ENCODE measurements around the gene C5orf46.
A peak's percentile ranks its signal among the peaks of the same experiment; 100 is the strongest.
"Not testable (repeated sequence)": the region's sequence is repeated elsewhere in the genome, so short reads cannot be mapped to it uniquely, and the experiment has no call there.

Gene C5orf46

DNA sequence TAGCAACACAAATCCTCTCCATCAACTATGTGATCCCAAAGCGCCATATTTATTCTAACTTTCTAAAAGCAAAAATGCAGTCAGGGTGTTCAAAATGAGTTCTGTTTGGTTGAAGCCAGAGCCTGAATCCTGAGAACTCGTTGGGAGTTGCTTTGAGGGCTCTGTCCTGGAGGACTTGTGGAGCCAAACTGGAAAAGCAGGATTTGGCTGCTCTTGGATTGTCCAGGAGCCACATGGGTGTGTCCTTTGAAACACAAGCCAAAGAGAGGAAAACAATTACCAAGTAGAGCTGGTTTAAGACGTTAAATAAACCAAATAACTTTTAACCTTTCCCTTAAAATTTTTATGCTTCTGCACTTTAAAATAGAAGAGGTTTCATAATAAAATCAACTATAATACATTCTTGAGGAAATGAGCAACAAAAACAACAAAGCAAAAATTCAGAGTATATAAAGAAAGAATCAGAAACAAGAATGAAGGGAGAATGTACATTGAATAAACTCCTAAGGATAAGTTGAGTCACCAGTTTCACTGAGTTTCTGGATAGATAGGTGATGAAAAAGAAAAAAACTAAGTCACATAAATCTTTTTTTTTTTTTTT, 13.5 kb downstream of the C5orf46 start:
- DNase-seq = no peak

DNA sequence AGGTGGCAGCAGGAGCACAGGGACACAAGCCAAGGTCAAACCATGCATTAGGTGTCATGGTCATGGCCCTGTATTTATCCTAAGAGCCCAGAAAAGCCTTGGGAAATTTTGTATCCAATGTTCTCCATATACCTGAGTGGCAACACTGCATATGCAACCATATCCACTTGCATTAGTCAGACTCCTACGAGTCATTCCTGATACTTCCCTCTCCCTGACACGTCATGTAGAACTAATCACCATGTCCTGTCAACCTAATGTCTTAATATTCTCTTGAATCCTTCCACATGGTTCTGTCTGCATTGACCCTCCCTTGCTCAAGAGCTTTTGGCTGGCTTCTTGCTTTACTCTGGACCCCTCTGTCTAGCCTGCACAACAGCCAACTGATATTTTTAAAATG, 18.4 kb downstream of the C5orf46 start:
- no peak for DNase-seq

DNA sequence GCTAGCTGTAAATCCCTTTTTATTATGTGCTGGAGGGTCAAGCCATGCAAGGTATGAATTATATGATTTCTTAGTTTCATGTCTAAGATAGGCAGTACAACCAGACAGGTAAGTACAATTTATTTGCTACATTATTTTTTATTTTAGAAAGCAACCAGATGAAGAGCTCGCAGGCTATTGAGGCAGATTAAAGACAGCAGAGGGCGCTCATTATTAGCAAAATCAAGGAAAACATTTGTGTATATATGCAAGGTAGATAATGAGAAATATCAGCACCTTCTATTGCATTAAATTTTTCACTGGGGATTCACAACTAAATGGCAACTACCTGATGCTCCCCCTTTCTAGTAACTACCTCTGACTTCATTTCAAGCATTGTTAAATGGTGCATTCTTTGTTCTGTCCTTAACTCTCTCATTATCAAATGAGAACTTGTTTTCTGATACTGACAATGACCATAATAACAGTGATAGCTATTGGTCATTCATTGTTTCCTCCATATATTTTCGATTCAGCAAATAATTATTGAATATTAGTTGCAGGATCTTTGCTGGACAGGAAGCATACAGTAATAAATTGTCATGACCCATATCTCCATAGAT, 19.2 kb downstream of the C5orf46 start:
- peak; percentile 5 to 25 for DNase-seq

DNA sequence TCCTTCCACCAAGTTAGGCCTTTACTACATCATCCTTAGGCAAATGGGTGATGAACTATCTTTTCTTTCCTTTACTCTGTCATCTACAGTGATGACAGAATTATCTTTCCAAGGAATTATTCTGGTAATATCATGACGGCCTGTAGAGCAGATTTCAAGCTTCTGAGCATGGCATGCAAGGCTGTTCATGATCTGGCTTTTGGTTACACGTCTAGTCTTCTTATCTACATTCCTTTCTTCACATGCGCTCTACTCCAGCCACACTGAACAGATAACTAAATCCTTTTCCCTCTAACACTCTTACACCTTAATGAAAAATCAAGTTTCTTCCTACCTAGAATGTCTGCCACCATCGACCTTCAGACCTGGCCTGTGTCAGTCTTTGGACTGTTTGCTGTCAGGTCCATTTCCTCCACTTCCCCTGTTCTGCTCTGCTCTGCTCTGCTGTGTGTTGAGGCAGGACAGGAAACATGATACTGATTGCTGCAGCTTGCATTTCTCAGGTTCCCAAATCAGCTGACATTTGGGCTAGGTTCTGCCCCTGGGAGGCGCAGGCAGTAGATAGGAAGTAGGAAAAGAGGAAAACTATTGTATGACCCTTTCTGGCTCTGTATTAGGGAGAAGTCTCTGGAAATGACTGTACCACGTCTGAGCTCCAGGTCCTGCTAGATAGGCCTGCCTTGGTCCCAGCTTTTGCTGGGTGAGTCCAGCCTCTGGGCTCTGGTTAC, 23.6 kb downstream of the C5orf46 start:
- DNase-seq = no peak

DNA sequence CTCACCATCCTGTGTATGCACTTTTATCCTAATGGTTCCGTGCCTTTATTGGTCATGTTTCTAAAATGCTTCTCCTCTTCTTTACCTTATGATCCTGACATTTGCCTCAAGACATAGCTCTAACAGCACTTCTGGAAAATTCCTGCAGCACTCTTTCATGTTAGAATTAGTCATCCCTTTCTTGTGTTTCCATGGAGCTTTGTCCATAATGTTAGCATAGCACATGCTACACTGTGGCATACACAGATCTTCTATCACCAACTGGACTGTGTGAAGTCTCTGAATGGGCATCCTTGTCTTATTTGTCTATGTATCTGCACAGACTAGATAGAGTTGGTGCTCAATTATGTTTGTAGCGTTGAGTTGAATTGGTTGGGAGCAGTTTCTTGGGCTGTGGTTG, 25.9 kb downstream of the C5orf46 start:
- no peak for DNase-seq

DNA sequence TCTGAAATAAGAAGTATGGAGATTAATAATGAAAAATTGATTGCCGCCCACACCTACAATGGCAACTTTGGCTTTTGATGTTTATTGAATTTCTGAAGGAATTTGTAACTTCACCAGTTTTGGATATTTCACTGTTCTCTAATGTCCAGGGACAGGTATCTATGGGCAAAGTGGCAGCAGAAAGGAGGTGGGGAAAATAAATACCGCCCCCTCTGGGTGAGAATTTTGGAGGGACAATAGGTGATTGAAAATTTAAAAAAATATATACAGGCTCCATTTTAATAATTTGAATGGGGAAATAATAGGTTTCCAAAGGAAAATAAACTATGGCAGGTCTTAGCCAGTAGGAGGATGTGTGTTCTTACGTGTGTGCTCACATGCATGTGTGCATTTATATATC, 26.6 kb downstream of the C5orf46 start:
- DNase-seq = no peak

DNA sequence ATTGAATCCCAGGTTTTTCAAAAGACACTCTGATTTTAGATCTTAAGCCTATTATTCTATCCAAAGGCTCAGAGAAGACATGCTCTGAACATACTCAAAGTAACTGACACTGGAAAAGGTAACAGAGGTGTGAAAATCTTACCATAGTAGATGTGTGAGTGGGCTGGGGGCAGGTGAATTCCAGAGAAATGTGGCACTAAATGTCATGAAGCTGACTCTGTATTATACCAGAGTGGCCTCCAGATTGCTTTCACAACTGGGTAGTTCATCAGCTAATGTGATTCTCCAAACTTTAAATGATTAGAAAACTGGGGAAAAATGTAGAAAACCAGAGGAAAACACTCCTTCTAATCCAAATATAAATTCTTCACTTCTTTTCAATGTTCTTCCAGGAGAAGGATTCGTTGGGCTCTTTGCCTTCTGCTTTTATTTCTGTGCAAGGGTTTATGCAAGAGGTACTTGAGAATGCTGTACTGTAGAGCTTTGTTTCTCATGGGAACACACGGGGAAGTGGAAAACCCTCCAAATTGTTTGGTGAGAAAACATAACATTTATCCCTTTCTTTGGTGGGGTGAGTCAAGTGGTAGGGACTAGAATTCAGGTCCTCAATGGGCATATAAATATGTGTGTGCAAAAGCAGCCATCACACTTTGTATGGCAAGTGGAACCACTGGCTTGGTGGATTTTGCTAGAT, 28.1 kb downstream of the C5orf46 start, which contains the start of gene SCGB3A2:
SCGB3A2 (plus strand) TSS at position 646 of the 694 bp plus-strand sequence. CDS start 93 bp downstream, outside the sequence.
- no peak for DNase-seq

DNA sequence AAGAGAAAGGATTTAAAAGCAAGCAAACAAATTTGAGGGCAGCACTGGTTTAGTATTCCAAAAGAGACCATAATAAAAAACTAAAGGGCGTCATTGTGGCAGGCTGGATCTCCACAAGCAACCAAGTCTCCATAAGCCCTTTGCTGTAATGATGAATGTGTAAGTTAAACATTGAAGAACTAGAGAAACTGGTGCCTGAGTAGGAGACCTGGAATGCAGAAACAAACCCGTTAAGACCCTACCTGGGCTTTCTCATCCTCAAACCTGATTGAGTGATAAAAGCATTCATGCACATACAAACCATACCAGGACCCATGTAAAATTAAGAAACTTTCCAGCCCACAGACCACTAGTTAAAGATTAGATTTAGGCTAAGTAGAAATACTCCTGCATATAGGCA, 29.7 kb downstream of the C5orf46 start:
- DNase-seq = no peak

DNA sequence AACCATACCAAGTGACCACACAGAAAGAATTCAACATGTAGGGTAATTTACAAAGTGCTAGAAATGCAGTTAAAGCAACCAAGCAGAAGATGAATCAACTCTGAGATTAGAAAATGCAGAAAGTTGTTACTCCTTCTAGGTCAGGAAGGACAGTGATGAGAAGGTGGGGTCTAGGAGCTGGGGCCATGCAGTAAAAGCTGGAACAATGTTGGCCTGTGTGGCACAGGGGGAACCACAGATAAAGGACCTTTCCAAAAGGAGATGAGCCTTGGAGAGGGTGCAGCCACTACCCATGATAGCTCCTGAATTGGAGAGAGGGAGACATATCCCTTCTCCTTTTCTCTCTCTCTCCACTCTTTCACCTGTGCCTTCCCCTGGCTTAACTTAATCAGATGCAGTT, 30.2 kb downstream of the C5orf46 start:
- DNase-seq = no peak

DNA sequence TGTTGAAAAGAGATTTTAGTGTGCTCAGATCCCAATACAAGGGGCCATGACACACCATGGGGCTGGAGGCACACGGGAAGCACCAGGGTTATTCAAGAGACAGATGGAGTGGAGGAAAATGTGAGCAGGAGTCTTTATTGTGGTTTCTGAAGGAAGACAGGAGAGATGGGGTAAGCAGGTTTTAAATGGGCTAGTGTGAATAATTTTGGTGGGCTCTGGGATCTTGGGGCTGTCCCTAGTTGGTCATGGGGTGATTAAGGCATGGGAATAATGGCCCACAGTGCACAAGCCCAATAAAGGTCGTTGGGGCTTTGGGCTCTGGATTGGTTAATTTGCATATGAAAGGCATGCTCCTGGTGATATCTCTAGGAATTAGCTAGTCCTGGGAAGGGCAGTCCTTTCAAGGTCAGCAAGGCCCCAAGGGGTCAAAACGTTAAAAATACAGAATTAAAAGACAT, 31.4 kb downstream of the C5orf46 start:
- DNase-seq = no peak

DNA sequence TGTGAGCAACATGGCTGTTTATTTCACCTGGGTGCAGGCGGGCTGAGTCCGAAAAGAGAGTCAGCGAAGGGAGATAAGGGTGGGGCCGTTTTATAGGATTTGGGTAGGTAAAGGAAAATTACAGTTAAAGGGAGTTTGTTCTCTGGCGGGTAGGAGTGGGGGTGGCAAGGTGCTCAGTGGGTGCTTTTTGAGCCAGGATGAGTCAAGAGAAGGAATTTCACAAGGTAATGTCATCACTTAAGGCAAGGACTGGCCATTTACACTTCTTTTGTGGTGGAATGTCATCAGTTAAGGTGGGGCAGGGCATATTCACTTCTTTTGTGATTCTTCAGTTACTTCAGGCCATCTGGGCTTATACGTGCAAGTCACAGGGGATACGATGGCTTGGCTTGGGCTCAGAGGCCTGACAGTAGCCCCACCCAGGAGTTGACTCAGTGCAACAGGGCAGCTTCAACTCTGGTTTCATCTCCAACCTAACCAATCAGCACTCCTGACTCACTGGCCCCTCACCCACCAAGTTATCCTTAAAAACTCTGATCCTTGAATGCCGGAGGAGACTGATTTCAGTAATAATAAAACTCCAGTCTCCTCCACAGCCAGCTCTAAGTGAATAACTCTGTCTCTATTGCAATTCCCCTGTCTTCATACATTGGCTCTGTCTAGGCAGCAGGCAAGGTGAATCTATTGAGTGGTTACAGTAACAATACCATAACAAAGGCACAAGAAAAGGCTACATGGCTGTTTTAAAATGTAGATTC, 32.0 kb downstream of the C5orf46 start:
- not testable (repeated sequence) for DNase-seq

DNA sequence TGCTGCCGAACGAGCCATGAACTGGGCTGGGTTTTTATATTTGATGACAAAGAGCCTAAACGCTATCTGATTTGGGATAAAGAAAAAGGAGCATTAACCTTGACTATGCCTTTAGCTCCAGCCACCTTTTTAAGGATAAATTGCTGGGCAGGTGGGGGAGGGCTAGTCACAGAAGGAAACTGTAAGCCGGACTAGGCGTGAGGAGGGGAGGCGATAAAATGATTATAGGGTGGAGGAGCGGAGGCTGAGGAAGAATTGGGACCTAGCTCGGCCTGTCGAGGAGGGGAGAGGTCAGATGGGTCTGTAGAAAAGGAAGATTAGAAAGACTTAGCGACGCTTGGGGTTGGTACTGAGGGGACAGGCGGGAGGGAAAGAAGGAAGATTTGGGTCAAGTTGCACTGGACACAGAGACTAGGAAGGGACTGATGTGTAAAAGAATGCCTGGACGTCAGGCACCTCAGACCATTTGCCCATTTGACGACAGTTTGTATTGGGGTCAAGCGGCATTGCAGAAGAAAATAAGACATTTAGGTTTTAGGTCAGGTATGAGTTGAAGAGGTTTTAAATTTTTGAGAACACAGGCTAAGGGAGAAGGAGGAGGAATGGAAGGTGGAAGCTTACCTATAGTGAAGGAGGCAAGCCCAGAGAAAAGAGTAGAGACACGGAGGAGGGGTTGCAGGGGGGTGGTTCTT, 33.4 kb downstream of the C5orf46 start:
- DNase-seq = not testable (repeated sequence)

DNA sequence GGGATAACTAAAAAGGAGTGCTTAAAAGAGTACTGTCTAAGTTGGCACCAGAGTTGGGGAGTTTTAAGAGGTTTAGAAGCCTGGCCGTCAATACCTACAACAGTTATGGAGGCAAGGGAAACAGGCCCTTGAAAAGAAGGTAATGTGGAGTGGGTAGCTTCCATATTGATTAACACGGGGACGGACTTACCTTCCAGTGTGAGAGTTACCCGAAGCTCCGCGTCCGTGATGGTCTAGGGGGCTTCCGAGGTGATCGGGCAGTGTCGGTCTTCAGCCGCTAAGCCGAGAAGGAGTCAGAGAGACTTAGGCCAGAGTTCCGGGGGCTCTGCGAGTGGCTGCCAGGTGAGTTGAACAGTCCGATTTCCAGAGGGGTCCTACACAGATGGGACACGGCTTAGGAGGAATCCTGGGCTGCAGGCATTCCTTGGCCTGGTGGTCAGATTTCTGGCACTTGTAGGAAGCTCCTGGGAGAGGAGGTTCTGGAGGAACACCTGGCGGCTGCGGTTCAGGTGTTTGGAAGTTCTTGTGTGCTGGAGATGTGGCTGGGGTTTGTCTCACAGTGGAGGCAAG, 34.3 kb downstream of the C5orf46 start:
- not testable (repeated sequence) for DNase-seq

DNA sequence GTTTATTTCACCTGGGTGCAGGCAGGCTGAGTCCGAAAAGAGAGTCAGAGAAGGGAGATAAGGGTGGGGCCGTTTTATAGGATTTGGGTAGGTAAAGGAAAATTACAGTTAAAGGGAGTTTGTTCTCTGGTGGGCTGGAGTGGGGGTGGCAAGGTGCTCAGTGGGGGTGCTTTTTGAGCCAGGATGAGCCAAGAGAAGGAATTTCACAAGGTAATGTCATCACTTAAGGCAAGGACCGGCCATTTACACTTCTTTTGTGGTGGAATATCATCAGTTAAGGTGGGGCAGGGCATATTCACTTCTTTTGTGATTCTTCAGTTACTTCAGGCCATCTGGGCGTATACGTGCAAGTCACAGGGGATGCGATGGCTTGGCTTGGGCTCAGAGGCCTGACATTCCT, 36.4 kb downstream of the C5orf46 start:
- not testable (repeated sequence) for DNase-seq

DNA sequence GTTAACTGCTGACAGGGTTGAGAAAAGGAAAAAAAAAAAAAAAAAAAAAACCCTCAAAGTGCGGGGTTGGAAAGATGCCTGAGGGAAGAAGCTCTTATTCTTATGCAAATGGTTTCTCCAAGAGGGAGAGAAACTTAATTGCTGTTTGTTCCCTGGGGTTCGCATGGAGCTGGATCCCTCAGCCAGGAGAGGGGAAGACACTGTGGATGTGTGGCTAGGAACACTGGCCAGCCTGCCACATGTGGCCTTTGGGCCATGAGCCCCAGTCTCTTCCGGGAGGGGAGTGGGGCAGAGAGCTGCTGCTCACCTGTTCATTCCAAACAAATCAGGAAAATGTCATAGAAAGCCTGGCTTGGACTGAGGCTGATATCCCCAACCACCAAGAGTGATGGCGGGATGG, 37.2 kb downstream of the C5orf46 start:
- DNase-seq = no peak

DNA sequence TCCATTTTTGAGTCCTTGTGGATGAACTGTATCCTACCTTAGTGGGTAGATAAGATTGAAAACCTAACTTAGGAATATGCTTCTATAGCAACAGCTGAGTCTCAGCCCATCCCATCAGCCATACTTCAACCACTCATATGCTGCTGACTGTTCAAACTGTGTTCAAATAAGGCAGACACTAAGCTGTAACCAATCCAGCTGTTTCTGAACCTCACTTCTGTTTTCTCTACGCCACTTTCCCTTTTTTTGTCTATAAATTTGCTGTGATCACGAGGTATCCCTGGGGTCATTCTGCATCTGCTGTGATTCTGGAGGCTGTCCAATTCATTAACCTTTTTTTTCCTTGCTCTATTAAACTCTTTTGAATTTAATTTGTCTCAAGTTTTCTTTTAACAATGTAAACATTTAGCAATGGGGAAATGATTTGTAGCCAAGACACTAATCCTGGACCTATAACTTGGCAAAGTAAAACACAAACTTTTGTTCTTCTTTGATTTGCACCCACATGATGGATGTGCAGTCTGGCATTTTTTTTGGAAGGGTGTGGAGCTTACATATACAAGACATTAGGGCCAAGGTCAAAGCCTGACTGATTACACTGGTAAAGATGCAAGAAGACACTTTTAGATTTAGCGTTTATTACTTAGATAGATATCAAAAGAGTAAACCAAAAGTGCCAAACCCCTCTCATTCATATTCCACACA, 42.7 kb downstream of the C5orf46 start:
- DNase-seq = no peak

DNA sequence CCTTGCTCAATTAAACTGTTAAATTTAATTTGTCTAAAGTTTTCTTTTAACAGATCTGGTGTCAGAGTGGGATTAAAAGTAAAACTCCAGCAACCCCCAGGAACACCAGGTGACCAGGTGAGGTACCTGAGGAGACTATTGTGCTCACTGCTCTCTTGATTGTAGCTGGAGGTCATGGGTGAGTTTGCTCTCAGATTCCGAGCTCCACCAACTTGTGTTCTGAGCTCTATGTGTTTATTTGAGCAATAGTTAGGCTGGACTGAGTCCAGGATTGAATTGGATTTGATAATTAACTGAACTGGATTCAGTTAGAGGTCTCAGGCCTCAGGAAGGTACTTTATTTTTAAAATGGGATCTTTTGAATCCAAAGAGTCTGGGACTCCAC, 45.7 kb downstream of the C5orf46 start:
- DNase-seq = peak in 1 of 2 experiments; percentile 45

DNA sequence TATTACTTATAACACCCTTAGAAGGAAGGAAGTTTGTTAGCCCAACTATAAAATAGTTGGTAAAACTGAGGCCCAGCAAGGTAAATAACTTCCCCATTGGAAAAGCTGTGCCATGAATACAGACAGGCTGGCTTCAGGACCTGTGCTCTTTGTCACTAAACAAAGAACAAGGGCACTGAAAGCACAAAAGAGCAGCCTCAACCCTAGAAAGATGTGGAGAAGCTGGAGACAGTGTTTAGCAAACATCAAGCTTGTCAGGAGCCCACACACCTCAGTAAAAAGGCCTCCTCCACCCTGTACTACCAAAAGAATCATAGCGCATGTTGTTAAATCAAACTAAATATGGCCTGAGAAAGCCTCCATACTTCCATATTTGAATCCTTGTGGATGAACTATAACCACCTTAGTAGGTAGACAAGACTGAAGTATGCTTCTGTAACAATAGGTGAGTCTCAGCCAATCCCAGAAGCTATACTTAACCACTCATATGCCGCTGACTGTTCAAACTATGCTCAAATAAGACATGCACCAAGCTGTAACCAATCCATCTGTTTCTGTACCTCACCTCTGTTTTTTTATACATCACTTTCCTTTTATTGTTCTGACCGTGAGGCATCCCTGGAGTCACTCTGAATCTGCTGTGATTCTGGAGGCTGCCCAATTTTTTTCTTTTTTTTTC, 46.2 kb downstream of the C5orf46 start:
- no peak for DNase-seq

DNA sequence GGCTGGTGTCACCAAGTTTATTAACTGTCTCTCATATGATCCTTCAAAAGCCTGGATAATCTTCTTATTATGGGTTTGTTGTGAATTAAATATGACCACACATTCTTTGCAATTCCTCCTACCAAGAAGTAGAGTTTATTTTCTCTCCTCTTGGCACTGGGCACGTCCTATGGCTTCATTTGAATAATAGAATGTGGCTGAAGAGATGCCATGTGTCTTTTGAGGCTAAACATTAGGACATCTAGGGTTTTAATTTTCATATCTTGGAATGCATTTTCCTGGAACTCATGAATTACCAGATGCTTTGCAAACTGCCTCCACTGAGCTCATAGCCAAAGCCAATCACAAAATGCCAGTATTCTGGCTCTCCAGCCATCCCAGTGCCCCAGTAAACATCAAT, 47.8 kb downstream of the C5orf46 start:
- DNase-seq = no peak

DNA sequence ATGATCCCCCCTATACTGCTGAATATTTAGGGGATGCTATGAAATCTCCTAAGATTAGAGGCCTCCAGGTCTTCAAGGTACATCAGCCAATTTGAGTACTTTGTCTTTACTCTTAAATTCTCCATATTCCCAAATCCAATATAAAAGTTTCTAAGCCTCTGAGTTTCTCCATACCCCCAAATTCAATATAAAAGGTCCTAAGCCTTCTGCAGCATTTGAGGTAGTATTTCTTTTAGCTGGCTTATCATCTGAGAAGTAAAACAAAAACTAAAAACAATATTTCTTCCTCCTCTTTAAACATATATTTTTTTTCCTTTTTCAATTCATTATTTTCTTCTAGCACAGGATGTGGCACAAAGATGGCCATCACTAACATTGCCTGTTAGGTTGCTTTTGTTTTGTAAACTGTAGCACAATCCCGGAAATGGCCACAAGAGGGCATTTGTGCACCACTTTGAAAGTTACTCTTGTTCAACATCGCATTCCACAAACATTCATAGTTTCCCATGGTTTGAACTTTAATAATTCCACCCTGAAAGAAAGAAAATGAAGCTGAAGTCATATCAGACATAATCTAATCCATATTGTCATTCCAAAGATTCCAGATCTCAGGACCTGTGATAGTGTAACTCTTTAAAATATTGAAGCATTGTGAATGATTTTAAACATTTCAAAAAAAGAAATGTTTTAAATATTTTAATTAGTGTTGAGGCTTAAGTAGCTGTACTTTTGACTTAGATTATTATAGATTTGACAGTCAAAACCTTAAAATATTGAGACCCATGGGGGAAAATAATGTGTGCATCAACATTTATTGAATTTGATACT, 48.8 kb downstream of the C5orf46 start:
- DNase-seq = peak; percentile 11 to 43

All from NCI-H2081 (cell line).